ENCODE data around the gene POLN.
"Not testable (repeated sequence)": the region's sequence is repeated elsewhere in the genome, so short reads cannot be mapped to it uniquely, and the experiment has no call there.

The POLN gene

GRCh38 chr4:2051086-2051485, 190.8 kb downstream of the POLN start:
- no peak for FAIRE-seq

GRCh38 chr4:2049811-2050210, 192.1 kb downstream of the POLN start:
- FAIRE-seq = no peak

GRCh38 chr4:2049381-2049780, 192.5 kb downstream of the POLN start:
- no peak for FAIRE-seq

- FAIRE-seq = no peak
These were observed 193.1 kb downstream of the POLN start for GRCh38 chr4:2048831-2049230.

GRCh38 chr4:2047781-2048581, 193.9 kb downstream of the POLN start:
- FAIRE-seq = no peak

- FAIRE-seq = no peak
These were observed 194.8 kb downstream of the POLN start for GRCh38 chr4:2047031-2047660.

GRCh38 chr4:2046031-2046961, 195.6 kb downstream of the POLN start:
- FAIRE-seq = no peak

GRCh38 chr4:2045518-2045951, 196.4 kb downstream of the POLN start:
- no peak for FAIRE-seq

- no peak for FAIRE-seq
These were observed 197.1 kb downstream of the POLN start for GRCh38 chr4:2044542-2045517.

- no peak for FAIRE-seq
These were observed 197.8 kb downstream of the POLN start for GRCh38 chr4:2044119-2044485.

GRCh38 chr4:2043396-2044118, 198.4 kb downstream of the POLN start:
- no peak for FAIRE-seq

- FAIRE-seq = no peak
These were observed 198.9 kb downstream of the POLN start for GRCh38 chr4:2042947-2043395.

- FAIRE-seq = no peak
These were observed 199.5 kb downstream of the POLN start for GRCh38 chr4:2042204-2042946.

GRCh38 chr4:2041239-2042130, 200.4 kb downstream of the POLN start:
- no peak for FAIRE-seq

- FAIRE-seq = no peak
These were observed 201.3 kb downstream of the POLN start for GRCh38 chr4:2040391-2041238.

- FAIRE-seq = no peak
These were observed 205.1 kb downstream of the POLN start for GRCh38 chr4:2036866-2037265.

GRCh38 chr4:2036327-2036726, 205.6 kb downstream of the POLN start:
- FAIRE-seq = no peak

- not testable (repeated sequence) for FAIRE-seq
These were observed 210.8 kb downstream of the POLN start for GRCh38 chr4:2031161-2031560.

All from endometrium (tissue), 2 donors.